Measurements from ENCODE around the gene STK32B. TPM values are rescaled to one million over a fixed set of nuclear protein-coding genes. Genes with fewer than 3 reads are reported as not detected.

STK32B gene
- total RNA-seq, 1 donor from 2014 or later, result 0.56 TPM

DNA sequence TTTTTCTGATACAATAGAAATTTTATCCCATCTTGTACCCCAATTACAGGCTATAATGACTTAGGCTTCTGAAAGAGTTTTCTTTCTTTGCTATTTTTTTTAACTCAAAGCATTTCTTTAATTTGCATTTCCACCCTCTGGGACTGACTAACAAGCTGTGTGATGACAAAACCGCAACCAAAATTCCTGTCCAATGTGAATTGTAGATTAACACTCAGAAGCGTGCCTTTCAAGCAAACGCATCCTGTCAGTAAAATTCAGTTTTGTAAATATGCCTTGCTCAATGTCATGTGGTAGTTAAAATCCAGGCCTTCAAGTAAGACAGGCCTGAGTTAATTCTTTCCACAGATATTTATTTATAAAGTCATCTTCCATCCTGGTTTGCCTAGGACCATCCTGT is 50.3 kb downstream of the STK32B start:
- no peak for DNase-seq (ENCODE audit: low spot score)
- TF ChIP-seq, protein P1, sequence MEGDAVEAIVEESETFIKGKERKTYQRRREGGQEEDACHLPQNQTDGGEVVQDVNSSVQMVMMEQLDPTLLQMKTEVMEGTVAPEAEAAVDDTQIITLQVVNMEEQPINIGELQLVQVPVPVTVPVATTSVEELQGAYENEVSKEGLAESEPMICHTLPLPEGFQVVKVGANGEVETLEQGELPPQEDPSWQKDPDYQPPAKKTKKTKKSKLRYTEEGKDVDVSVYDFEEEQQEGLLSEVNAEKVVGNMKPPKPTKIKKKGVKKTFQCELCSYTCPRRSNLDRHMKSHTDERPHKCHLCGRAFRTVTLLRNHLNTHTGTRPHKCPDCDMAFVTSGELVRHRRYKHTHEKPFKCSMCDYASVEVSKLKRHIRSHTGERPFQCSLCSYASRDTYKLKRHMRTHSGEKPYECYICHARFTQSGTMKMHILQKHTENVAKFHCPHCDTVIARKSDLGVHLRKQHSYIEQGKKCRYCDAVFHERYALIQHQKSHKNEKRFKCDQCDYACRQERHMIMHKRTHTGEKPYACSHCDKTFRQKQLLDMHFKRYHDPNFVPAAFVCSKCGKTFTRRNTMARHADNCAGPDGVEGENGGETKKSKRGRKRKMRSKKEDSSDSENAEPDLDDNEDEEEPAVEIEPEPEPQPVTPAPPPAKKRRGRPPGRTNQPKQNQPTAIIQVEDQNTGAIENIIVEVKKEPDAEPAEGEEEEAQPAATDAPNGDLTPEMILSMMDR (IDR thresholded peaks at IDR 0.05; ENCODE audit: unreplicated experiment), result no peak
- H3K27me3 Mint-ChIP-seq (ENCODE audit: unreplicated experiment), result no peaks in the 10 kb centered on the region
- H3K4me1 Mint-ChIP-seq (ENCODE audit: unreplicated experiment), result no peaks in the 10 kb centered on the region
- H3K36me3 Mint-ChIP-seq (ENCODE audit: low read depth, unreplicated experiment), result peaks cover 3% of the 10 kb centered on the region
- H3K27ac Mint-ChIP-seq (ENCODE audit: unreplicated experiment), result no peak overlapping the region
- no peaks in the 10 kb centered on the region for H3K9me3 Mint-ChIP-seq (ENCODE audit: unreplicated experiment)
- no peak overlapping the region for H3K4me3 Mint-ChIP-seq (ENCODE audit: unreplicated experiment)

DNA sequence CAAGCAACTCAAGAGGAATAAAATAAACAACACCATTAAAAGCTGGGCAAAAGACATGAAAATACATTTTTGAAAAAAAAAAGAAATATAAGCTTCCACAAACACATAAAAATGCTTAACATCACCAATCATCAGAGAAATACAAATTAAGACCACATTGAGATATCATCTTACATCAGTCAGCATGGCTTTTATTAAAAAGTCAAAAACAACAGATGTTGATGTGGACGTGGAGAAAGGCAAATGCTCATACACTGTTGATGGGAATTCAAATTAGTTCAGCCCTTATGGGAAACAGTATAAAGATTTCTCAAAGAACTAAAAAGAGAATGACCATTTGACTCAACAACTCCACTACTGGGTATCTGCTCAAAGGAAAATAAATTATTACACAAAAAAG is 59.6 kb downstream of the STK32B start:
- Mint-ChIP-seq H3K36me3 (ENCODE audit: low read depth, unreplicated experiment) (no peaks in the 10 kb centered on the region), H3K27me3 (ENCODE audit: unreplicated experiment) (no peaks in the 10 kb centered on the region), H3K27ac (ENCODE audit: unreplicated experiment) (no peak overlapping the region), H3K9me3 (ENCODE audit: unreplicated experiment) (no peaks in the 10 kb centered on the region), H3K4me1 (ENCODE audit: unreplicated experiment) (no peaks in the 10 kb centered on the region), H3K4me3 (ENCODE audit: unreplicated experiment) (no peak overlapping the region)
- no peak for DNase-seq (ENCODE audit: low spot score)
- TF ChIP-seq, protein P1 (IDR thresholded peaks at IDR 0.05; ENCODE audit: unreplicated experiment), result no peak

DNA sequence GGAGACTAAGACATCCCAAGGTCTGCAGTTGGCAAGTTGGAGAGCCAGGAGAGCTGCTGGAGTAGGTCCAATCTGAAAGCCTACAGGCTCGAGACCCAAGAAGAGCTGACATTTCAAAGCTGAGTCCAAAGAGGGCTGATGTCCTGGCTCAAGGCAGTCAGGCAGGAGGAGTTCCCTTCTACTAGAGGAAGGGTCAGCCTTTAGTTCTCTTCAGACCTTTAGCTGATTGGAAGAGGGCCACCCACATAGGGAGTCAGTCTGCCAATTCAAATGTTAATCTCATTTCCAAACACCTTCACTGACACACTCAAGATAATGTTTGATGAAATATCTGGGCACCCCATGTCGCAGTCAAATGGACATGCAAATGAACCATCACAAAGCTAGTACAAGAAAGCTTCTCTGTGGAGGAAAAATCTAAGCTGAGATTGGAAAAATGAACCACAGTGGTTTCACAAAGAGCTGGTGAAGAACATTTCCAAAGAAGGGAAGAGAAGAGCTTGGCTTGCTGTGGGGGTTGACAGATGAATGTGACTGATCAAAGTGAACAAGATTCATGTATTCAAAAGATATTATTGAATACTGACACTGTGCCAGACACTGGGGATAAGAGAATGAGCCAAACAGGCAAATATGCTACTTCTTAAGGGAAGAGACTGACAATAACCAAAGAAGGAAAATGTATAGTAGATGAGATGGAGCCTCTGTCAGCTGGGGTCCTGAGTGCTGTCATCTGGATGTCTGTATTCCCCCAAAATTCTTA is 61.2 kb downstream of the STK32B start:
- Mint-ChIP-seq H3K27me3 (ENCODE audit: unreplicated experiment) (no peaks in the 10 kb centered on the region), H3K4me3 (ENCODE audit: unreplicated experiment) (no peak overlapping the region), H3K4me1 (ENCODE audit: unreplicated experiment) (no peaks in the 10 kb centered on the region), H3K9me3 (ENCODE audit: unreplicated experiment) (no peaks in the 10 kb centered on the region), H3K27ac (ENCODE audit: unreplicated experiment) (no peak overlapping the region), H3K36me3 (ENCODE audit: low read depth, unreplicated experiment) (no peaks in the 10 kb centered on the region)
- TF ChIP-seq, protein P1 (IDR thresholded peaks at IDR 0.05; ENCODE audit: unreplicated experiment), result no peak
- DNase-seq (ENCODE audit: low spot score), result no peak

DNA sequence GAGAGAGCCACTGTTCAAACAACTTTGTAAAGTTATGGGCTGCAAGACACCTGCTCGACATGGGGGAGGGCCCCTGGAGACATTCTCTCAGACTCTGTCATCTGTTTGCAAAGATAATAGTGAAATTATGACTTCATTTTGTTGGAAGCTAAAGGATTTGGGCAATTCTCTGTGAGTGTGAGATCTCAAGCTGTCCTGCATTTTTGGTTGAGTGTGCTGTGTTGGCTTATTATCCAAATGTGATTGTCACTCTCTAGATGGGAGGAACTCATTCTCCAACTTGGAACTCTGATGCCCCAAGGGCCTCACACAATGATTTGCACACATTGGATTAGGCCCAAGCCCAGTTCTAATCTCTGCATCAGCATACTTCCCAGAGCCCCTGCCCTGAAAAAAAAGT is 63.7 kb downstream of the STK32B start:
- no peaks in the 10 kb centered on the region for H3K27me3 Mint-ChIP-seq (ENCODE audit: unreplicated experiment)
- H3K4me3 Mint-ChIP-seq (ENCODE audit: unreplicated experiment), result no peak overlapping the region
- no peak for DNase-seq (ENCODE audit: low spot score)
- TF ChIP-seq, protein P1 (IDR thresholded peaks at IDR 0.05; ENCODE audit: unreplicated experiment), result no peak
- no peaks in the 10 kb centered on the region for H3K4me1 Mint-ChIP-seq (ENCODE audit: unreplicated experiment)
- no peaks in the 10 kb centered on the region for H3K36me3 Mint-ChIP-seq (ENCODE audit: low read depth, unreplicated experiment)
- no peak overlapping the region for H3K27ac Mint-ChIP-seq (ENCODE audit: unreplicated experiment)
- no peaks in the 10 kb centered on the region for H3K9me3 Mint-ChIP-seq (ENCODE audit: unreplicated experiment)

DNA sequence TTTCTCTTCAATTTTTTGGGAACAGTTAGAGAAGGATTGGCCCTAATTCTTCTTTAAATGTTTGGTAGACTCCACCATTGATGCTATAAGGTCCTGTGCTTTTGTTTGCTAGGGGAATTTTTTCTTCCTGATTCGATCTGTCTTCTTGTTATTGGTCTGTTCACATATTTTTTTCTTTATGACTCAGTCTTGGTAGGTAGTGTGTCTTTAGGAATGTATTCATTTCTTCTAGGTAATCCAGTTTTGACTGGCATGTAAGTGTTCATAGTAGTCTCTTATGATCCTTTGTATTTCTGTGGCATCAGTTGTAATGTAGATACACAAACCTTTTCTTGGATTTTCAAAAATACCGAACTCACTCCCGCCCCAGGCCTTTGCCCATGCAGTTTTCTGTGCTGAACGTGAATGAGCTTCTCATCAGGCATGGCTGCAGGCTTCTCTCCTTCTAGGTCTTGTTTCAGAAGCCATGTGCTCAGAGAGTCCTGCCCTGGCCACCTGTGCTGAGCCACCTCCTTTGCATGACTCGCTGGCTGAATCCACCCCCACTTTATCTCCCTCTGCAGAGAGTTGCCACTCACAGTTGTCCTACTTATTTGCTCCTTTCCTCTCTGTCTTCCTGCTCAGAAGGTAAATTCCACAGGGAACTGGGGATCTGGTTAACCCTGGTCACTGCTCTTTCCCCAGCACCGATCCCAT is 67.0 kb downstream of the STK32B start:
- Mint-ChIP-seq H3K4me1 (ENCODE audit: unreplicated experiment) (no peaks in the 10 kb centered on the region), H3K36me3 (ENCODE audit: low read depth, unreplicated experiment) (no peaks in the 10 kb centered on the region), H3K9me3 (ENCODE audit: unreplicated experiment) (no peaks in the 10 kb centered on the region), H3K27me3 (ENCODE audit: unreplicated experiment) (no peaks in the 10 kb centered on the region), H3K4me3 (ENCODE audit: unreplicated experiment) (no peak overlapping the region), H3K27ac (ENCODE audit: unreplicated experiment) (no peak overlapping the region)
- TF ChIP-seq, protein P1 (IDR thresholded peaks at IDR 0.05; ENCODE audit: unreplicated experiment), result no peak
- no peak for DNase-seq (ENCODE audit: low spot score)
